ENCODE data around the gene P2RY11.

Gene P2RY11

DNA sequence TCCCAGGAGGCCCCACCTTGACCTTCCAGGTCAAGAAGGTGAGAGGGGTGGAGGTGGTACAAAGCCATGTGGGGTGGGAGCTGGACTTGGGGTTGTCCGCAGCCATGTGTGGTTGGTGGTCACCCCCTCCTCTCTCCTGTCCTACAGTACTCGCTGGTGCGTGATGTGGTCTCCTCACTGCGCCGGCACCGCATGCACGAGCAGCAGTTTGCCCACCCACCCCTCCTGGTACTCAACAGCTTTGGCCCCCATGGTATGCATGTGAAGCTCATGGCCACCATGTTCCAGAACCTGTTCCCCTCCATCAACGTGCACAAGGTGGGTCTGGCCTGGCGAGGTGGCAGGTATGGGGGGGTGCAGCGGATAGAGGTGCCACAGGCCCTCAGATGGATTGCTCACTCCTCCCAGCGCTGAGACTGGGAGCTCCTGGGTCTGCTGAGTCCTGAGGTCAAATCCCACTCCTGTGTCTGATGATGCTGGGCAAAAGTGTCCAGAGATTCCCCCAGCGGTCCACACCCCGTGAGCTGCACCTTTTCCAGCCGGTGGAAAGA lies 3.6 kb upstream of the P2RY11 start:
- Histone ChIP-seq H3K36me3 (ENCODE audit: insufficient read depth, low read length) (peaks cover 42% of the 10 kb centered on the region), H3K27me3 (ENCODE audit: control insufficient read depth, insufficient read depth, low read length) (no peaks in the 10 kb centered on the region), H3K9me3 (replicated peaks; ENCODE audit: low read length) (no peaks in the 10 kb centered on the region), H3K9ac (ENCODE audit: low read depth, low read length) (peak overlapping the region; percentile 92), H3K4me2 (ENCODE audit: low read length) (peak overlapping the region; percentile 85), H3K4me1 (ENCODE audit: control insufficient read depth, insufficient read depth, low read length) (peaks cover 13% of the 10 kb centered on the region), H3K4me3 (ENCODE audit: low read length) (peak overlapping the region; percentile 92)

DNA sequence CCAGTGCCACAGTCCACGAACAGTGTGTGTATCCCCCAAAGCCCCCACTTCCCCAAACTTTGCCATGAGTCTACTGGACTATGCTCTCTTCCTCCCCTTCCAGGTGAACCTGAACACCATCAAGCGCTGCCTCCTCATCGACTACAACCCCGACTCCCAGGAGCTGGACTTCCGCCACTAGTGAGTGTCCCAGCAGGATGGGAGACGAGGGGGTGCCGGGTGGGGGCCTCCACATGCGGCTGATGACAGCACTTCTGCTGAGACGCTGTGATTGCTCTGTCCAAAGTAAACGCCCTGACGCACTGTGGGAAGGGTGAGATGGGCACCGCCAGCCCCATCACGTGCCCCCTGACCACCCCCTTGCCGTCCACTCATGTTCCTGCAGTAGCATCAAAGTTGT lies 2.0 kb upstream of the P2RY11 start:
- Histone ChIP-seq H3K36me3 (ENCODE audit: insufficient read depth, low read length) (peaks cover 50% of the 10 kb centered on the region), H3K9ac (ENCODE audit: low read depth, low read length) (no peak overlapping the region), H3K9me3 (replicated peaks; ENCODE audit: low read length) (no peaks in the 10 kb centered on the region), H3K4me1 (ENCODE audit: control insufficient read depth, insufficient read depth, low read length) (peaks cover 13% of the 10 kb centered on the region), H3K4me2 (ENCODE audit: low read length) (no peak overlapping the region), H3K27me3 (ENCODE audit: control insufficient read depth, insufficient read depth, low read length) (no peaks in the 10 kb centered on the region), H3K4me3 (ENCODE audit: low read length) (no peak overlapping the region)

DNA sequence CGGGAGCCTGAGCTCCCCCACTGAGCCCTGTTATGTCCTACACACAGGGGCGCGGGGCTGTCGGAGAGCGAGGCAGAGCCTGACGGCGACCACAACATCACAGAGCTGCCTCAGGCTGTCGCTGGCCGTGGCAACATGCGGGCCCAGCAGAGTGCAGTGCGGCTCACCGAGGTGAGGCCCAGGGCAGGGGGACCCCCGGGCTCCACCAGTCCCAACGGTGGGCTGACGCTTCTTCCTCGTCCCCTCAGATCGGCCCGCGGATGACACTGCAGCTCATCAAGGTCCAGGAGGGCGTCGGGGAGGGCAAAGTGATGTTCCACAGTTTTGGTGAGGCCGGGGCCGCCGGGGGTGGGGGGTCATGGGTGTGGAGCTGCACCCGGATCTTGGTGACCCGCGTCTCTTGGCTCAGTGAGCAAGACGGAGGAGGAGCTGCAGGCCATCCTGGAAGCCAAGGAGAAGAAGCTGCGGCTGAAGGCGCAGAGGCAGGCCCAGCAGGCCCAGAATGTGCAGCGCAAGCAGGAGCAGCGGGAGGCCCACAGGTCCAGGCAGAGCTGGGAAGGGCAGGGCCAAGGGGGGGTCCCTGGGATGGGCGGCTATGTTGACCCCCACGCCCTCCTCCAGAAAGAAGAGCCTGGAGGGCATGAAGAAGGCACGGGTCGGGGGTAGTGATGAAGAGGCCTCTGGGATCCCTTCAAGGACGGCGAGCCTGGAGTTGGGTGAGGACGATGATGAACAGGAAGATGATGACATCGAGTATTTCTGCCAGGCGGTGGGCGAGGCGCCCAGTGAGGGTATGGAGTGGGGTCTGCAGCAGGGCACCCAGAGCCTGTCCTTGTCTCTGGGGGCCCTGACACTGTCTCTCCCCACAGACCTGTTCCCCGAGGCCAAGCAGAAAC lies 1.2 kb upstream of the P2RY11 start:
- peaks cover 58% of the 10 kb centered on the region for H3K36me3 ChIP-seq (ENCODE audit: insufficient read depth, low read length)
- H3K4me1 ChIP-seq (ENCODE audit: control insufficient read depth, insufficient read depth, low read length), result peaks cover 13% of the 10 kb centered on the region
- H3K9me3 ChIP-seq (replicated peaks; ENCODE audit: low read length), result no peaks in the 10 kb centered on the region
- H3K27me3 ChIP-seq (ENCODE audit: control insufficient read depth, insufficient read depth, low read length), result no peaks in the 10 kb centered on the region
- H3K4me2 ChIP-seq (ENCODE audit: low read length), result no peak overlapping the region
- H3K4me3 ChIP-seq (ENCODE audit: low read length), result no peak overlapping the region
- no peak overlapping the region for H3K9ac ChIP-seq (ENCODE audit: low read depth, low read length)

DNA sequence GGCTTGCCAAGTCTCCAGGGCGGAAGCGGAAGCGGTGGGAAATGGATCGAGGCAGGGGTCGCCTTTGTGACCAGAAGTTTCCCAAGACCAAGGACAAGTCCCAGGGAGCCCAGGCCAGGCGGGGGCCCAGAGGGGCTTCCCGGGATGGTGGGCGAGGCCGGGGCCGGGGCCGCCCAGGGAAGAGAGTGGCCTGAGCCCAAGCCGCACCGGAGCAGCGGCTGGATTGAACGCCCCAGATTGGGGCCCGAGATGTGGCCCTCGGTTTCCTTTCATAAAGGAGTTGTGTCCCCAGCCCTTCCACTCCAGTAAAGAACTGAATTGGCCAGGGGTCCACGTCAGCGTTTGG lies 548 bp upstream of the P2RY11 start:
- H3K9me3 ChIP-seq (replicated peaks; ENCODE audit: low read length), result no peaks in the 10 kb centered on the region
- no peak overlapping the region for H3K4me2 ChIP-seq (ENCODE audit: low read length)
- H3K9ac ChIP-seq (ENCODE audit: low read depth, low read length), result no peak overlapping the region
- peaks cover 10% of the 10 kb centered on the region for H3K4me1 ChIP-seq (ENCODE audit: control insufficient read depth, insufficient read depth, low read length)
- H3K4me3 ChIP-seq (ENCODE audit: low read length), result no peak overlapping the region
- H3K27me3 ChIP-seq (ENCODE audit: control insufficient read depth, insufficient read depth, low read length), result no peaks in the 10 kb centered on the region
- H3K36me3 ChIP-seq (ENCODE audit: insufficient read depth, low read length), result peaks cover 64% of the 10 kb centered on the region

DNA sequence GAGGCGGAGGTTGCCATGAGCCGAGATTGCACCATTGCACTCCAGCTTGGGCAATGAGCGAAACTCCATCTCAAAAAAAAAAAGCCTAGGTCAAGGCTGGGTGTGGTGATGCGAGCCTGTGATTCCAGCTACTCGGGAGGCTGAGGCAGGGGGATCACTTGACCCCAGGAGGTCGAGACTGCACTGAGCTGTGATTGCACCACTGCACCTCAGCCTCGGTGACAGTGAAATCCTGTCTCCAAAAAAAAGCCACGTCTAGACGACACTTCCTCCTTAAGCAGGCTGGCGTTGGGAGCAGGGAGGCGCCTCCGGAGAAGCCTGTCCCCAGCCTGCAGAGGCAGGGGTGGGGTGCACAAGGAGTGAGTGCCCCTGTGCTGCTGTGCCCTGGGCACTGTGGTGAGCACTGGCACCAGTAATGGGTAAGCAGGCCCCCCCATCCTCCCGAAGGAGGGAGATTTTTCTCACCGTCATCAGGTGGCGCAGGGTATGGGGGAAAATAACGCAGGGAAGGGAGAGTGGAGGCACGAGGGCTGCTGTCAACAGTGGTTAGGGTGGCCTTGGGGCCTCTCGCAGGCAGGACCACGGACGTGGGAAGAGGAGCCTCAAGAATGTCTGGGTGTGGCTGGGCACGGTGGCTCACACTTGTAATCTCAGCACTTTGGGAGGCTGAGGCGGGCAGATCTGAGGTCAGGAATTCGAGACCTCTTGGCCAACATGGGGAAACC lies 706 bp downstream of the P2RY11 start:
- Histone ChIP-seq H3K4me3 (ENCODE audit: low read length) (no peak overlapping the region), H3K27me3 (ENCODE audit: control insufficient read depth, insufficient read depth, low read length) (no peaks in the 10 kb centered on the region), H3K4me1 (ENCODE audit: control insufficient read depth, insufficient read depth, low read length) (peaks cover 8% of the 10 kb centered on the region), H3K9me3 (replicated peaks; ENCODE audit: low read length) (no peaks in the 10 kb centered on the region), H3K4me2 (ENCODE audit: low read length) (no peak overlapping the region), H3K9ac (ENCODE audit: low read depth, low read length) (no peak overlapping the region), H3K36me3 (ENCODE audit: insufficient read depth, low read length) (peaks cover 75% of the 10 kb centered on the region)

DNA sequence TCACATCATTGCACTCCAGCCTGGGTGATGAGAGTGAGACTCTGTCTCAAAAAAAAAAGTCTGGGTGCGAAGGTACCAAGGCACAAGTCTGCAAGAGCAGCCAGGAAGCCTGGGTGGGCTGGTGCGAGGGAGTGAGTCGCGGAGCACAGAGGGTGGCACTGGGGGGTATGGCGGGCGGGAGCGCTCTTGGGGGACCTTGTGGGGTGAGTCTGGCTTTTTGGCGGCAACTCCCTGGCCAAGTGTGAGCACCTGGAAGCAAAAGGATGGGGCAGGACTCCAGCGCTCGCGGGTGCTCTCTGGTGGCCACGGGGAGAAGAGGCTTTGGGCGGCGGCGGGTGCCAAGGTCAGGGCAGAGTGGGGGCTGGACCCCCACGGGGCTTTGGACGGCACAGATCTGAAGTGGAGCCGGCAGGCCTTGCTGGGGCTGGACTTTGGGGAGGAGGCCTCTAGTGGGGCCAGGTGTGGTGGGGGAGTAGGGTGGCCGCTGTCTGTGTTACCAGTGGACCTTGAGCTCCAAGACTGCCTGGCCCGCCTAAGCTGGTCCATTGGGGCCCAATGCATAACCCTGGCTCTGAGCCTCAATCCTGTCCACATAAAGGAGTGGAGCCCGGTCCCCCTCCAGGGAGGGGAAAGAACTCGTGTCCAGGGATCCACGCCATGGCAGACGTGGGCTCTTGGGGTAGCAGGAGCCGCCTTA lies 1.6 kb downstream of the P2RY11 start:
- no peak overlapping the region for H3K9ac ChIP-seq (ENCODE audit: low read depth, low read length)
- H3K4me1 ChIP-seq (ENCODE audit: control insufficient read depth, insufficient read depth, low read length), result no peaks in the 10 kb centered on the region
- H3K36me3 ChIP-seq (ENCODE audit: insufficient read depth, low read length), result peaks cover 75% of the 10 kb centered on the region
- H3K4me3 ChIP-seq (ENCODE audit: low read length), result no peak overlapping the region
- H3K27me3 ChIP-seq (ENCODE audit: control insufficient read depth, insufficient read depth, low read length), result no peaks in the 10 kb centered on the region
- H3K4me2 ChIP-seq (ENCODE audit: low read length), result no peak overlapping the region
- H3K9me3 ChIP-seq (replicated peaks; ENCODE audit: low read length), result no peaks in the 10 kb centered on the region

DNA sequence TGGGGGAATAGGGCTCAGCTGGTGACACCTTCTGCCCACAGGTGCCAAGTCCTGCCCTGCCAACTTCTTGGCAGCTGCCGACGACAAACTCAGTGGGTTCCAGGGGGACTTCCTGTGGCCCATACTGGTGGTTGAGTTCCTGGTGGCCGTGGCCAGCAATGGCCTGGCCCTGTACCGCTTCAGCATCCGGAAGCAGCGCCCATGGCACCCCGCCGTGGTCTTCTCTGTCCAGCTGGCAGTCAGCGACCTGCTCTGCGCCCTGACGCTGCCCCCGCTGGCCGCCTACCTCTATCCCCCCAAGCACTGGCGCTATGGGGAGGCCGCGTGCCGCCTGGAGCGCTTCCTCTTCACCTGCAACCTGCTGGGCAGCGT lies 2.1 kb downstream of the P2RY11 start:
- Histone ChIP-seq H3K4me3 (ENCODE audit: low read length) (no peak overlapping the region), H3K9me3 (replicated peaks; ENCODE audit: low read length) (no peaks in the 10 kb centered on the region), H3K27me3 (ENCODE audit: control insufficient read depth, insufficient read depth, low read length) (no peaks in the 10 kb centered on the region), H3K4me2 (ENCODE audit: low read length) (no peak overlapping the region), H3K4me1 (ENCODE audit: control insufficient read depth, insufficient read depth, low read length) (peaks cover 2% of the 10 kb centered on the region), H3K9ac (ENCODE audit: low read depth, low read length) (no peak overlapping the region), H3K36me3 (ENCODE audit: insufficient read depth, low read length) (peaks cover 75% of the 10 kb centered on the region)

DNA sequence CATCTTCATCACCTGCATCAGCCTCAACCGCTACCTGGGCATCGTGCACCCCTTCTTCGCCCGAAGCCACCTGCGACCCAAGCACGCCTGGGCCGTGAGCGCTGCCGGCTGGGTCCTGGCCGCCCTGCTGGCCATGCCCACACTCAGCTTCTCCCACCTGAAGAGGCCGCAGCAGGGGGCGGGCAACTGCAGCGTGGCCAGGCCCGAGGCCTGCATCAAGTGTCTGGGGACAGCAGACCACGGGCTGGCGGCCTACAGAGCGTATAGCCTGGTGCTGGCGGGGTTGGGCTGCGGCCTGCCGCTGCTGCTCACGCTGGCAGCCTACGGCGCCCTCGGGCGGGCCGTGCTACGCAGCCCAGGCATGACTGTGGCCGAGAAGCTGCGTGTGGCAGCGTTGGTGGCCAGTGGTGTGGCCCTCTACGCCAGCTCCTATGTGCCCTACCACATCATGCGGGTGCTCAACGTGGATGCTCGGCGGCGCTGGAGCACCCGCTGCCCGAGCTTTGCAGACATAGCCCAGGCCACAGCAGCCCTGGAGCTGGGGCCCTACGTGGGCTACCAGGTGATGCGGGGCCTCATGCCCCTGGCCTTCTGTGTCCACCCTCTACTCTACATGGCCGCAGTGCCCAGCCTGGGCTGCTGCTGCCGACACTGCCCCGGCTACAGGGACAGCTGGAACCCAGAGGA lies 2.6 kb downstream of the P2RY11 start:
- Histone ChIP-seq H3K4me2 (ENCODE audit: low read length) (no peak overlapping the region), H3K36me3 (ENCODE audit: insufficient read depth, low read length) (peaks cover 74% of the 10 kb centered on the region), H3K4me3 (ENCODE audit: low read length) (no peak overlapping the region), H3K27me3 (ENCODE audit: control insufficient read depth, insufficient read depth, low read length) (no peaks in the 10 kb centered on the region), H3K9me3 (replicated peaks; ENCODE audit: low read length) (no peaks in the 10 kb centered on the region), H3K9ac (ENCODE audit: low read depth, low read length) (no peak overlapping the region), H3K4me1 (ENCODE audit: control insufficient read depth, insufficient read depth, low read length) (peaks cover 7% of the 10 kb centered on the region)

DNA sequence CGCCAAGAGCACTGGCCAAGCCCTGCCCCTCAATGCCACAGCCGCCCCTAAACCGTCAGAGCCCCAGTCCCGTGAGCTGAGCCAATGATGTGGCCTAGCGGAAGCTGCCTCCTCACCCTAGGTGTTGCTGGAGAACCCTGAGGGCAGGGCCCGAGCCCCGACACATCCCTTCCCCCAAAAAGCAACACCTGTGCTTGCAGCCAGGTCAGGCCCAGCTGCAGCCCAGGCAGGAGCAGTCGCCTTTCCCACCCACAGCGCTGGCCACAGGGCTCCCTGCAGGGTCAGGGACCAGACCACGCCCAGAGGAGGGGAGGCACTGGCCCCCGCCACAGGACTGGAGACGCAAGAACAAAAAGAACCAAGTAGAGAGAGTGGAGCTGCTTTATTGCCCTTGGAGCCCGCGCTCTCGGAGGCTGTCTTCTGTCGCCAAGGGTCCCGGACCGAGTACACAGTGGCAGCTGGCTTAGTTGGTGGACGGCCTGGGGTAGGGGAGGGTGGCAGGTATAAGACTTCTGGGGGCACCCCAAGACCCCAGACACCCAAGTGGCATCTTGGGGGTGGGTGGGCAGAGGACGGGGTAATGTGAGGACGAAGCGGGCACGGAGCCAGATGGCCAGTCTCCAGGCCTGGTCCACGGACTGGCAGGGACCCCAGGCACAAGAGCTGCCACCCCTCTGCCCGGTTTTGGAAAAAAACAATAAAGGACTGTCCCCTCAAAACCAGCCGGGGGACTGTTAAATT lies 3.3 kb downstream of the P2RY11 start:
- H3K36me3 ChIP-seq (ENCODE audit: insufficient read depth, low read length), result peaks cover 66% of the 10 kb centered on the region
- H3K4me2 ChIP-seq (ENCODE audit: low read length), result no peak overlapping the region
- no peak overlapping the region for H3K9ac ChIP-seq (ENCODE audit: low read depth, low read length)
- no peaks in the 10 kb centered on the region for H3K27me3 ChIP-seq (ENCODE audit: control insufficient read depth, insufficient read depth, low read length)
- H3K4me1 ChIP-seq (ENCODE audit: control insufficient read depth, insufficient read depth, low read length), result peaks cover 7% of the 10 kb centered on the region
- H3K9me3 ChIP-seq (replicated peaks; ENCODE audit: low read length), result no peaks in the 10 kb centered on the region
- H3K4me3 ChIP-seq (ENCODE audit: low read length), result no peak overlapping the region

DNA sequence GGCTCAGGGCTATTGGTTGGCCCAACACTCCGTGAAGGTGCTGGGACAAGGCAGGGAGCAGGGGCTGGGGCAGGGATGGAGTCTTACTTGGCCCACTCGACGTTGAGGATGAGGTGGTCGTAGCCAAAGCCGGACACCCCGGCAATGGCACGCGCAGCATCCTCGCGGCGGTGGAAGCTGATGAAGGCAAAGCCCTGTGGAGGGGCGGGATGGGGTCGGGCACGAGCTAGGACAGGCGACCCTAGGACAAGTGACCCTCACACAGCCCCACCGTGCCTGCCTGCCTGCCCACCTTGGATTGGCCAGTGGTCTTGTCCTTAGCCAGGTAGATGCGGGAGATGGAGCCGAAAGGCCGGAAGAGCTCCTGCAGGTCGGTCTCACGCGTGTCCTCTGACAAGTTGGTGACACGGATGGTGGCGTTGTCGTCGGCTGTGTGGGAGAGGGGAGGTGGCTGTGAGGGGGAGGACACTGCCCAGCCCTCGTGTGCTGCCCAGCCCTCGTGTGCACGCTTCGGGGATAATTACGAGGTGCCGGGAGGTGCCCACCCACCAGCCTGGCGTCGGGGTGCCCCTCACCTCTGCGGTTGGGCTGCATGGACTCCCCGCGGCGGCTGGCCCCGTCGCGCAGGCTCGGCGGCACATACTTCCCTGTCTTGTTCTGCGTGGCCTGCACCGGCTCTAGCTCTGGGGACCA lies 4.0 kb downstream of the P2RY11 start:
- no peak overlapping the region for H3K4me2 ChIP-seq (ENCODE audit: low read length)
- peaks cover 59% of the 10 kb centered on the region for H3K36me3 ChIP-seq (ENCODE audit: insufficient read depth, low read length)
- no peaks in the 10 kb centered on the region for H3K27me3 ChIP-seq (ENCODE audit: control insufficient read depth, insufficient read depth, low read length)
- no peak overlapping the region for H3K4me3 ChIP-seq (ENCODE audit: low read length)
- H3K4me1 ChIP-seq (ENCODE audit: control insufficient read depth, insufficient read depth, low read length), result peaks cover 13% of the 10 kb centered on the region
- H3K9ac ChIP-seq (ENCODE audit: low read depth, low read length), result no peak overlapping the region
- no peaks in the 10 kb centered on the region for H3K9me3 ChIP-seq (replicated peaks; ENCODE audit: low read length)
